GM21390 (cell line): ENCODE data around the gene ABCG4.
"Not testable (repeated sequence)": the region's sequence is repeated elsewhere in the genome, so short reads cannot be mapped to it uniquely, and the experiment has no call there.

ENCODE experiments used
- ATAC-seq: cut with Tn5 transposase; IDR thresholded peaks from one replicate; pipeline ENCODE4 v1.9.1; 2021; ENCODE audit not compliant: unreplicated experiment

Gene ABCG4

DNA sequence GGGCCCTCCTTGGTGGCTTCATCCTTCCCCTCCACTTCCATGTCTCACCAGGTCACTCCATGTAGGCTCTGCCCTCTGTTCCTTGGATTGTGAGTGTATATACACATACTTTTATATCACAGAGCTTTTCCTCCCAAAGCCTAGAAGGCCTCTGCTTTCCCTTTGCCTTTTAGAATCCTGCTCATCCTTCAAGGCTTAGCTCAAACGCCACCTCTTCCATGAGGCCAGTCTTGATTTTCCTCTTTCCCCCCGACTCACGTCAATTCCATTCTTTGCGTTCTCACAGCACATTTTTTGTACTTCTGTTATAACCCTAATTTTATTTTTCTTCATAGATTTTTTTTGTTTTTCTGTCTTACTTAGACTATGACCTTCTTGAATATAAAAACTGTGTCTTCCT, 3.8 kb downstream of the ABCG4 start:
- ATAC-seq: no peak

DNA sequence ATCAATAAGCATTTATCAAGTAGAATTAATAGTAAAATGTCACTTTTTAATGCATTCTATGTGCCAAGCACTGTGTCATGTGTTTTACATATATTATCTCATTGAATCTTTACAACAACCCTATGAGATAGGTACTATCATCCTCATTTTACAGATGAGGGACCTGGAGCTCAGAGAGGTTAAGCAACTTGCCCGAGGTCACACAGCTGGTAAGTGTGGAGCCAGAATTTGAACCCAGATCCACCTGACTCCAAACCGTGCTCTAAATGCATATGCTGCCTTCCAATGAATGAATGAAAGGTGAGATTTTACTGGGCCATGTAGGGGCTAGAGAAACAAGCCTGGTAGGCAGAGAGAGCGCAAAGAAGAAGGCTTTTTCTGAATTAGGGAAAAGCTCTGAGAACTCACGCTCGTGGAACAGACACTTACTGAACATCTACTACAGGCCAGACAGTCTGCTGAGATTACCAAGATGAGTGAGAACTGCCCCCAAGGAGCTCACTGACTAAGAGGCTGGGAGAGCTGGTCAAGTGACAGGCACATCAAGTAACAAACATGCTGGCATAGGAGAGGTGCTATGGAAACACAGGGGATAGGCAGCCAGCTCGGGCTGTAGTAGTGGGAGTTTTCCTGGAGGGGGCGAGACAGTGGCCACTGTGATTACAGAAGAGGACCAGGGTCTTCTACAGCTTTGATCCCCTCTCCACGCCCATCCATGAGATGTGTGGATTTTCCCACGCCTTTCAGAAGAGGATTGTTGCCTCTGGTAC, 4.4 kb downstream of the ABCG4 start:
- ATAC-seq: no peak

DNA sequence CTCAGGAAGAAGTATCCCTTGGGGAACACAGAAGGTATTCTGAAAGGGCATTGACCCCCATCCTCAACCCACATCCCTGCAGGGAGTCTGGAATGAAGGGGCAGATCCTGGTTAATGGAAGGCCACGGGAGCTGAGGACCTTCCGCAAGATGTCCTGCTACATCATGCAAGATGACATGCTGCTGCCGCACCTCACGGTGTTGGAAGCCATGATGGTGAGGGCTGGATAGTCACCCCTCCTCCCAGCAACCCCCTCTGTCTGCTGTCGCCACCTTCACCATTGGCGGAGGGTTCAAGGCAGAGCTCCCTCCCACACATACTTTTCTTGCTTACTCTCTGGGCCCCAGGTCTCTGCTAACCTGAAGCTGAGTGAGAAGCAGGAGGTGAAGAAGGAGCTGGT, 5.3 kb downstream of the ABCG4 start:
- ATAC-seq: no peak

DNA sequence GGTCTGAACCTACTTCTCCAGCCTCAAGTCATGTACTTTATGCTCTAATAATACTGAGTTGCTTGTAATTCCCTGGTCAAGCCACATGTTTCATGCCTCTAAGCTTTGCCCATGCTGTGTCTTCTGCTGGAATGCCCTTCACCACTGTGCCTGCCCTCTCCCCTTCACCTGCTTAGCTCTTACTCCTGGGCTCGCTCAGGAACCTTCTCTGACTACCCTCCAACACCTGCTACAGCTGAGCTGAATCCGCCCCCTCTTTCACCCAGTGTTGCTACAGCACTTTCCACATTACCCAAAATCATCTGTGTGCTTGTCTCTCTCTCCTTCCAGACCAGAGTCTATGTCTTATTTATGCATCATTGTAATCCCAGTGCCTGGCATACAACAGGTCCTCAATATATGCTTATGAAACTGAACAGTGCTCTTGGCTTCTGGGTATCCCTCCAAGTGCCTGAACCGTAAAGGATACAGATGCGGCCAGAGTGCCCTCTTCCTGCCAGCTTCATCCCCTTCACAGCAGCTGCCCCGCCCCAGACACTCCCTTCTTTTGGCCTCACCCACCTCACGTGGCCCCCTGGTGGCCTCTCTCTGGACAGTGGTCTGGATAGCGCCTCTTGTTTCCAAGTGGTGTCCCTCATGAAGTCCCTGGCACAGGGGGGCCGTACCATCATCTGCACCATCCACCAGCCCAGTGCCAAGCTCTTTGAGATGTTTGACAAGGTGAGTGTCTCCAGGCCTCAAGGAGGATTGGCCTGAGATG, 7.1 kb downstream of the ABCG4 start:
- ATAC-seq: no peak

DNA sequence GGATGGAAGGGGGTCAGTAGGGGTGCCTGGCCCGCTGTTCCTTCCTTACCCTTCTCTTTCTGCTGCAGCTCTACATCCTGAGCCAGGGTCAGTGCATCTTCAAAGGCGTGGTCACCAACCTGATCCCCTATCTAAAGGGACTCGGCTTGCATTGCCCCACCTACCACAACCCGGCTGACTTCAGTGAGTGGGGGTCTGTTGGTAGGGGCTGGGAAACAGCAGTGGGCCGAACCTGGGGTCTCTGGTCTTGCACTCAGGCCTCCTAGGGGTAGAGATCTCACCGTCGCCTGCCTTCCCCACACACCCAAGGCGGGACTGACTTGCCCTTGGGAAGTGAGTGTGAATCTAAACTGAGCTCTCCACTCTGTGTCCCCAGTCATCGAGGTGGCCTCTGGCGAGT, 7.6 kb downstream of the ABCG4 start:
- no peak for ATAC-seq

DNA sequence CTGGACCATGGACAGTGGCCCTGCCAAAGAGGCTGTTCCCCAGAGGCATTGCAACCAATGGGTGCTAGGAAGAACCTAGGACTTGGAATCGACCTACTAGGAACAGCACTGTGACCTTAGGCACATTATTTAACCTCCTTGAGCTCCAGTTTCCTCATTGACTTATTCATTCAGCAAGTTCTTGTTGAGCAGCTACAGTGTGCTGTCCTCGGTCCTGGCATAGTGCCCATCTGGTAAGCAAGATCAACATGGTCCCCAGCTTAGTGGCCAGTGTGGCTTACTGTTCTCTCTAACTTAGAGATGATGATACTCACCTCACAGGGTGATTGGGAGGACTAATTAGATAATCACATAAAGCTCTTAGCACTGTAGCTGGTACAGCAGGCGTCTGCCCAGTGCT, 8.2 kb downstream of the ABCG4 start:
- no peak for ATAC-seq

DNA sequence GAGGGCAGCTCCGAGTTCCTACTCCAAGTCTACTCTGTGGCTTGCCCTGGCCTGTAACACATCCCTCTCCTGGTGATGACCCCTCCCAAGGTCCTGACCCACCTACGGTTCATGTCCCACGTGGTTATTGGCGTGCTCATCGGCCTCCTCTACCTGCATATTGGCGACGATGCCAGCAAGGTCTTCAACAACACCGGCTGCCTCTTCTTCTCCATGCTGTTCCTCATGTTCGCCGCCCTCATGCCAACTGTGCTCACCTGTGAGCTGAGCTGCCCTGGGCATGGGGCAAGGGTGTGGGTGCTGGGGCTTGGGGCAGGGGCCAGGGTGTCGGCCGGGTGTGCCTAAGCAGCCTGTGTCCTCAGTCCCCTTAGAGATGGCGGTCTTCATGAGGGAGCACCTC, 9.6 kb downstream of the ABCG4 start:
- no peak for ATAC-seq

DNA sequence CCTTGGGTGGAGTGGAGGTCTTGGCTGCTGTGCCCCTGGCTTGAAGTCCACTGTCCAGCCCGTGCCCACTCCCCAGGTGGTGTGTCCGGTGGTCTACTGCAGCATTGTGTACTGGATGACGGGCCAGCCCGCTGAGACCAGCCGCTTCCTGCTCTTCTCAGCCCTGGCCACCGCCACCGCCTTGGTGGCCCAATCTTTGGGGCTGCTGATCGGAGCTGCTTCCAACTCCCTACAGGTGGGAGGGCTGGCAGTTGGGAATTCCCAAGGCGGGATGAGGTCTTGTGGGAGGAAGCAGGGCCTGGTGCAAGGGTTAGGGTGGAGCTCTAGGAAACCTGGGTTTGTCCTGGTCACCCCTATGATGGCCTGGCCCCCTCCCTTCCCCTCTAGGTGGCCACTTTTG, 11.3 kb downstream of the ABCG4 start:
- ATAC-seq: no peak

DNA sequence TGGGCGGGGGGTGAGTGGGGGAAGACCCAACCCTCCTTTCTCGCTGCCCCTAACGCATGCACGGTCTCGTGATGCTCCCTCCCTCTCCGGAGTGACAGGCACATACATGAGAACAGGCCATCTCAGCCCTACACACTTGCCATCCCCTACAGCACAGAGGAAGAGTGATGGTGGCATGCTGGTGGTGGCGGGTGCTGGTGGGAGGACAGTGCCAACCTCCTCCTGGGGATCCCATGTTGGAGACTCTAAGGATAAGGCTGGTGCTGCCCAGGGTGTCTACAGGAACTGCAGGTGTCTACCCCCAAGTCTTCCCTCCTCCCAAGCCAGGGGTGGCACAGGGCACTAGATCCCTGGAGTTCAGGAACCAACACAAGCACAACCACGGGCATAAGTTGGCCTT, 13.0 kb downstream of the ABCG4 start:
- no peak for ATAC-seq

DNA sequence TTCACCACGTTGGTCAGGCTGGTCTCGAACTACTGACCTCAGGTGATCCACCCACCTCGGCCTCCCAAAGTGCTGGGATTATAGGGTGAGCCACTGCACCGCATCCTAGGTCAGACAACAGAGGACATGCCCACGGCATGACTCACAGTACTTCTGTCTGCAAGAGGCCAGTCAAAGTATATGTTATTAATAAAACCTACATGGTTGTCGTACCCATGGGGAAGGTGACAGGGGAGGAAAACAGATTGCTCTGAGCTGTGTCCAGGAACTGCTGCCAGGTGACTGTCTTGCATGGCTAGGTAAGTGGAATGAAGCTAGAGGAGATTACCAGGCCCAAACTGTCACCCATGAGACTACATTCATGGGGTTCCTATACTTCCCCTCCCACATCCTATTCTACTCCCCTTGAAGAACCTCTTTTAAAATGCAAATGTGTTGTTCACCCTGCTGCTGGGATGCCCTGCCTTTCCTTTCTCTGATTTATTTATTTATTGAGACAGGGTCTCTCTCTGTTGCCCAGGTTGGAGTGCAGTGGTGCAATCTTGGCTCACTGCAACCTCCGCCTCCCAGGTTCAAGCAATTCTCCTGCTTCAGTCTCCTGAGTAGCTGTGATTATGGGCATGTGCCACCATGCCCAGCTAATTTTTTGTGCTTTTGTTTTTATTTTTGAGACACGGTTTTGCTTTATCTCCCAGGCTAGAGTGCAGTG, 17.7 kb downstream of the ABCG4 start:
- no peak for ATAC-seq

DNA sequence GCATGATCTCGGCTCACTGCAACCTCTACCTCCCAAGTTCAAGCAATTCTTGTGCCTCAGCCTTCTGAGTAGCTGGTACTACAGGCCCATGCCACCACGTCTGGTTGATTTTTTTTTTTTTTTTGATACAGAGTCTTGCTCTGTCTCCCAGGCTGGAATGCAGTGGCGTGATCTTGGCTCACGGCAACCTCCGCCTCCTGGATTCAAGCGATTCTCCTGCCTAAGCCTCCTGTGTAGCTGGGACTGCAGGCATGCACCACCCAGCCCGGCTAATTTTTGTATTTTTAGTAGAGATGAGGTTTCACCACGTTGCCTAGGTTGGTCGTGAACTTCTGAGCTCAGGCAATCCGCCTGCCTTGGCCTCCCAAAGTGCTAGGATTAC, 18.2 kb downstream of the ABCG4 start:
- ATAC-seq: not testable (repeated sequence)

DNA sequence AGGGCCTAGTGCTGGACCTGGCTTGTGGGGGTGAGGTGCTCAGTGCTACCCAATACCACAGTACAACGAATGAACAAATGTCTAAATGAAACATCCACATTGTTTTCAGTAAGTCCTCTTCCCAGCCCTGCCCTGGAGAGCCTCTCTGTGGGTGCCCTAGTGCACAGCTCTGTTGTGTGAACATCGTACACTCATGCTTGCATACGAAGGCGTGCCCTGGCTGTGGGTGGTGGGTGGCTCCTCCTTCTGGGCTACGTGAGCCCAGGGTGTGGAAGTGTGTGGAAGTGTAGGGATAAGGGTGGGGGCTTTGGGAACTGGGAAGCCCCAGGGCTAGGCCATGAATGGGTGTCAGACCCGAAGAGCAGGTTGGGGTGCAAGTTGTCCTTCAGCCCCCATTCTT, 19.1 kb downstream of the ABCG4 start:
- ATAC-seq: no peak

DNA sequence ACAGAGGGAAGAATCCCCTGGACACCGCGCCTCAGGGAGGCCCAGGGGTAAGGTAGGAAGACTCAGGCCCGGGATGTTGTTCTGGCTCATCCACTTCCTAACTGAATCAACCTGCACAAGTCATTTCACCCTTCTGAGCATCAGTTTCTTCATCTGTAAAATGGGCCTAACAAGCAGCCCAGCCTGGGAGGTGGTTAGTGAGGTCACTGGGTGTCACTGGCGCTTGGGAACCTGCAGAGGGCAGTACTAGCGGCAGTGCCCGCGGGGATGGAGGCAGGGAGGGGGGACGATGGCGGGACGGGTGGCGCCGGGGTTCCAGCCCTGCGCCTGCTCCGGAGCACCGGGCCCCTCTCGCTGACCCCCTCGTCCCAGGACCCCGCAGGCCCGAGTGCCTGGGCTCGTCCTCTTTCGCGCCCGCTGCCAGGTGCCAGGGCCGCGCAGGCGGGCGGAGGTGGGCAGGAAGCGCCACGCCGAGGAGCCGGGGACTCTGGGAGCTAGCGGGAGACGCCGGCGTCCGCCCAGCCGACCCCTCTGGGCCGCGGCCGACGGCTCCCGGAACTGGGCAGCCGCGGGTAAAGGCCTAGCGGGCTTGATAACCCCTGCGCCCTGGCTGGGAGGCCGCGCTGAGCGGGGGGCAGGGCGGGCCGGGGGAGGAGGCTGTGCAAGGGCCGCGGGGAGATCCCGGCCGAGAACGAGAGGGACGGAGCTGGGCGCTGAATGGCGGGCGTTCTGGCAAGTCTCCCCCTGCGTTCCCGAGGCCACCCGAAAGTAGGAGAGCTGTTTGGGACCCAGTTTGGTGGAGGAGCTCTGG, 19.8 kb downstream of the ABCG4 start, which contains the start of gene NLRX1:
TSS of gene NLRX1 (plus strand) at position 255 of the 811 bp plus-strand sequence. CDS start 2,679 bp downstream, outside the sequence.
- peak; percentile 94 for ATAC-seq

DNA sequence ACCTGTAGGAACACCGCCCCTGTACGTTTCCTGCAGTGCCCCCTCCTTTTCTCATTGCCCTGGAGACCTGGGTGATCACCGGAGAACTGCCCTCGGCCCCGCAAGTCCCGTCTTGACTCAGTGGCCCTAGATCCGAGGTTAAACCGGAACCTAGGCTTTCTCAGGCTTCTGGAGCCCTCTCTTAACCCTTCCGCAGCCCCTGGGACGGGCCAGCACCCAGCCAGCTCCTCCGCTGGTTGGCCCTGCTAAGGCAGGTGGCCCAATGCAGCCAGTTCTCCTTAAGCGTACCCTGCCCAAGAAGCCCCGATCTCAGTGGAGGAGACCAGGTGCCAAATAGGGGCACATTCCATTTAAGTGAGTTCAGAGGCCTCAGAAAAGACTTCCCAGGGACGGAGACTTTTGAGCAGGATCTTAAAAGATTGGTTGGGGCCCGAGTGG, 20.4 kb downstream of the ABCG4 start:
- peak; percentile 21 for ATAC-seq

DNA sequence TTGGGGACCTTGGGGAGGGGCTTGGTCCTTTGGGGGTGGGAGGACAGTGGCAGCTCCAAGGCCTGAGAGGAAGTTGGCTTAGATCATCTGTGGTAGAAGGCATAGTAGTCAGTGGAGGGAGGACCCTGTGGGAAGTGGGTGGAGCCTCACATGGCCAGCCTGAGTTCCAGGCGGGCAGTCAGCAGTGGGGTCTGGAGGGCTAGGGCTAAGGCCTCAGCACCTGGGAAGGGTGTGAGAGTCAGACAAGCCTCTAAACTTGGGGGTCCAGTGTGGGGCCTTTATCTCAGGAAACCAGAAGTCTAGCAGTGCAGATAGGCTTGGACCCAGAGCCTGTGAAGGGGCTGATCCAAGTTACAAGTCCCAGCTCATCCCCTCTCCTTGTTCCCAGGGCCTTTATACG, 23.7 kb downstream of the ABCG4 start:
- ATAC-seq: no peak

DNA sequence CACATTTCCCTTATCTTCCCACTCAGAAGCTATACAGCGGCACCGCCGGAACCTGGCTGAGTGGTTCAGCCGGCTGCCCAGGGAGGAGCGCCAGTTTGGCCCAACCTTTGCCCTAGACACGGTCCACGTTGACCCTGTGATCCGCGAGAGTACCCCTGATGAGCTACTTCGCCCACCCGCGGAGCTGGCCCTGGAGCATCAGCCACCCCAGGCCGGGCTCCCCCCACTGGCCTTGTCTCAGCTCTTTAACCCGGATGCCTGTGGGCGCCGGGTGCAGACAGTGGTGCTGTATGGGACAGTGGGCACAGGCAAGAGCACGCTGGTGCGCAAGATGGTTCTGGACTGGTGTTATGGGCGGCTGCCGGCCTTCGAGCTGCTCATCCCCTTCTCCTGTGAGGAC, 24.6 kb downstream of the ABCG4 start:
- ATAC-seq: no peak

DNA sequence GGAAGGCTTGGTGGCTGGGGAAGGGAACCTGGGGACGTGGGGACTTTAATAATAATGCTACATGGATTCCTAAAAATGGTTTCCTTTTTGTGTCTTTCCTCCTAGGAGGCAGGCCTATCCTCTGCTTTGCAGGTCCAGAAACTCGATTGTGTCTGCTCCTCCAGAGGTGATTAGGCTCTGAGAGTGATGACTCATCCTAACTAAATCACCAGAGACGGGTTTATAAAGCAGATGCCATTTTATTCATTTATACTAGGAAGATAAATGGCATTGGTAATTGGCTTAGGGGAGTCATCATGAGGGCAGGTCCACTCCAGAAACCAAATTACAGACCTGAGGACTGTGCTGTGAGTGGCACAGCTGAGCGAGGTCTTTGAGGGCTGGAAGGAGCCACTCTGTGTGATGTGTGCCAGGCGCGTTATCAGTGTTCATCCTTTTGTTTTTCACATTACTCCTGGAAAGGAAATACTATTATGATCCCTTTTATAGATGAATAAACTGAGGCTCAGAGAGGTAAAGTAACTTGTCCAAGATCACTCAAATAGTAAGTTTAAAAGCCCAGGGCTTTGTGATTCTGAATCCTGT, 26.7 kb downstream of the ABCG4 start:
- ATAC-seq: no peak

DNA sequence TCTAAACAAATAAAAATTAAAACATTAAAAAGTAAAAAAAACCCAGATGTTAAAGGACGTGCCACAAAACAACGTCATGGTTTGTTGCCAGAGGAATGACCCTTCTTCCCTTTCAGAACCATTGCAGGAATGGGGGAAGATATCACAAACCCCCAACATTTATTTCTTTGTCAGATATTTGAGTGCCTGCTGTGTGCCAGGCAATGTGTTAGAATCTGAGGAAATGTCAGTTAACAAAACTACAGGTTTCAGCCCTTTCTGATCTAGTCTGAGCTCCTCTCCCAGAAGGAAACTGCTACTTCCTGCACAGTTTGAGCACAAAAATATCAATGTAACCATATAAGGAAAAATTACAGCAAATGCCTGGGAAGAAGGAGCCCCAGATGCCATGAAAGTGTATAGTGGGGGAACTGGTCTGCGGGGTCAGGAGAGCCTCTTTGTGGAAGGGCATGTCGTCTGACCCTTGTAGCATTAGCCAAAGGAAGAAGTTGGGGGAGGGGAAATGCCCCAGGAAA, 29.4 kb downstream of the ABCG4 start:
- no peak for ATAC-seq

DNA sequence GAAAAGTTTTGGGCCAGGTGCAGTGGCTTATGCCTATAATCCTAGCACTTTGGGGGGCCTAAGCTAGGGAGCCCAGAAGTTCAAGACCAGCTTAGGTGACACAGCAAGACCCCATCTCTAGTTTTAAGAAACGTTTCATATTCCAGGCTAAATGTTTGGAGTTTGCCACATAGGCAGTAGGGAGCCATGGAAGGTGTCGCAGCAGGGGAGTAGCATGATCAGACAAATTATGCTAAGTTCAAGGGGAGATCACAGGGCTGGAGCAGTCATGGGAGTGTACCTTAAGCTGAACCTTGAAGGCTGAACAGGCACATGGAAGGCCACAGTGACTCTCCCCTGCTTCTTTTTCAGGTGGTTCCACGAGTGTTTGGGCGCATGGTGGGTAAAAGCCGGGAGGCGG, 30.5 kb downstream of the ABCG4 start:
- ATAC-seq: no peak

DNA sequence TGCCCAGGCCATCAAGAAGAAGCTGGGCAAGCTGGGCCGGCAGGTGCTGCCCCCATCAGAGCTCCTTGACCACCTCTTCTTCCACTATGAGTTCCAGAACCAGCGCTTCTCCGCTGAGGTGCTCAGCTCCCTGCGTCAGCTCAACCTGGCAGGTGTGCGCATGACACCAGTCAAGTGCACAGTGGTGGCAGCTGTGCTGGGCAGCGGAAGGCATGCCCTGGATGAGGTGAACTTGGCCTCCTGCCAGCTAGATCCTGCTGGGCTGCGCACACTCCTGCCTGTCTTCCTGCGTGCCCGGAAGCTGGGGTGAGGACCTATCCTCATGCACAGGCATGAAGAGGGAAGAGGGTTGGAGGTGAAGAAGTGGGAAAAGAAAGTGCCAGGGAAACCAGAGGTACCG, 31.1 kb downstream of the ABCG4 start:
- ATAC-seq: no peak
